NCI-H69 (cell line): Measurements from ENCODE around the gene ABLIM2.

Experiments
- DNase-seq: peaks from one replicate; lab custom pipeline; 2025; lab: John Stamatoyannopoulos, UW

ABLIM2 gene

DNA sequence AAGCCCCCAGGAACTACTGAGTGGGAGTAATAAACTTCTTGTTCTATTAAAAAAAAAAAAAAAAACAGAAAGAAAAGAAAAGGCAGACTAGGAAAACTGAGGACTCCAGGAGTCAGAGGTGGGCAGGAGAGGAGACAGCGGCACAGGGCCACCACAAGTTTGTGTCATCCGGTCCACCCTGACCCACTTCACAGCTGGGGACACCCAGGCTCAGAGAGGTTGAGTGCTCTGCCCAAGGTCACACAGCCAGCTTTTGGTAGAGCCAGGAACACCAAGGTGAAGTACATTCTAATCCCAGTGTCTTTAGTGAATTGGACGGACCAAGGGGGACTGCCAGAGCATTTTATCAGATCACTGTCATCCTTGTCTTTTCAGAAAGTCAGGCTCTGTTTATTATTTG is 16.4 kb upstream of the ABLIM2 start:
- no peak for DNase-seq

DNA sequence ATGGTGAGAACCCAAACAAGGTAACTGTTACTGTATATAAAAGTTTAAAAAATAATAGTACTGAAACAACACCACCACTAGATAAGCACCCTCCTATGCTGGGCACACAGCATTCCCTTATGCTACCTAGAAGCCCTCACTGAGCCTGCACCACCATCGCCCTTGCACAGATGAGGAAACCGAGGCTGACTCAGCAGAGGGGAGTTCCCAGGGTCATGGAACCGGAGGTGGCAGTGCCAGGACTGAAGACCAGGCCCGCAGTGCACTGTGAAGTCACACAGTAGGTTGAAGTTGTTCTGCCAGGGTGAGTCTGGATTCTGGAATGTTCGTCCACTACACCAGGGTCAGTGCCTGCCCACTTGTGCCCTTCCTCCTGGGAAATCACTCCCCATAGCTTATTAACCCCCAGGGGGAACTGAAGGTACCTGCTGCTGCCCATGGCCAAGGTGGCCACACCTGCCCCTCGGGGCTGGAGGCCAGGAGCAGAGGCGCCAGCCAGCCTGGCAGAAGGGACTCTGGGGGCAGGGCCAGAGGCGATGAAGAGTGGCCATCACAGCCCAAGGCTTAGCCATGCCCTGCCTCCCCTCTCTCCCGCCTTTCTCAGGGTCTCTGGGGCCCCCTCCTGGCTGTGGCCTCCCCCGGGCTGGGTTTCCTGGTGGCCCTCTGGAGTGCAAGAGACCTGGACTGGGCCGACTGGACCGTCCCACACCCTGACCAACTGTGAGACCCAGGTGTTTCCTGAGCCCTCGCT is 15.1 kb upstream of the ABLIM2 start:
- no peak for DNase-seq

DNA sequence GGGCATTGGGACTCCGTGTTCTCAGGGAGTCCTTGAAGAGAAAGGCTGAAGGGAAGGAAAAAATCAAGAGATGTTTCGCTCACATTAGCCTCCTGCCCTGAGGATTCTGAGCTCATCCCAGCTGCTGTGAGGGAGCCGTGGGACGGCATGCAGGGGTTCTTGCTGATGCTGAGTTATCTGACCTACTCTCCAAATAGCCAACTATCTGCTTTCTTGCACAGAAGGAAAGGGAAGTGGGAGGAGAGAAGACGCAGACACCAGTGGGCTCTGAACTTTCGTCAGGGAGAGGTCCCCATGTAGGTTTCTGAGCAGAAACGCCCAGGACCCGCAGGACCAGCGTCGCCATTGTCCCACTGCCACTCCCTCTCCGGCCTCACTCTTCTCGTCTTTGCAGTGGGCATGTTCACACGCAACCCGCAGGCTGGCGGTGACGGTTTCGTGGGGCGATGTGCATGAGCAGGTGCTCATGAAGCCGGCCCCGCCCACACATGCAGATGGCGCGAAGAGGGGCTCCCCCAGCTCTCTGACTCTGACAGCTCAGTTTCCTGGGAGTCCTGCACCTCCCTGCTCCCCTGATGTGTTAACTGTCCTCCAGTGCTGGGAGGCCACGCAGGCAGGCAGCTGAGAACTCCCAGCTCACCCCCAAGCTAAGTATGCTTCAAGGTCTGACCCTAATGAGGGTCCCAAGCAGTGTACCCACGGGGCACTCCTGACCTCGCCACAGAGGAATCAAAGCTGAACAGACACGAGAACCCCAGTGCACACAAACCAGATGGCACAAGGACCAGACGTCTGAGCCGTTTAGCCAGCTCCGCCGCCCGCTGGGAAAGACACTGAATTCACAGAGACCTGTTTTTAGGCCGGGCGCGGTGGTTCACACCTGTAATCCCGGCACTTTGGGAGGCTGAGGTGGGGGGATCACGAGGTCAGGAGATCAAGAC is 13.6 kb upstream of the ABLIM2 start:
- DNase-seq = no peak

DNA sequence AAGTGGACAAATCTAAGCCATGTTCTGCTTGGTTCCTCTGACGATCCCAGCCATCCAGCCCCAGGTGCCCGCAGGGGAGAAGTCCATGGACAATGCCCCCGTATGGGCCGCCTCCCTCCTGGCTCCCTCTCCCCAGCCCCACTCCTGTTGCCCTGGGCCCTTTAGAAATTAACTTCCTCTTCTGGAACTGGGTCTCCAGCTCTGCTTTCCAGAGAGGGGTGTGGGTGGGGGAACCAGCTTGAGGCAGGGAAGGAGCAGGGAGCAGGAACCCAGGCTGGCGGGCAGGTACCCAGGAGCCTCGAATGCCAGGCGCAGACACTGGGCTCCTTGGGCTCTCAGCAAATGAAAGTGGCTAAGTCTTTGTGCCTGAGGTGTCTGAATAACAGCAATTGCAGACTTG is 12.7 kb upstream of the ABLIM2 start:
- DNase-seq = no peak

DNA sequence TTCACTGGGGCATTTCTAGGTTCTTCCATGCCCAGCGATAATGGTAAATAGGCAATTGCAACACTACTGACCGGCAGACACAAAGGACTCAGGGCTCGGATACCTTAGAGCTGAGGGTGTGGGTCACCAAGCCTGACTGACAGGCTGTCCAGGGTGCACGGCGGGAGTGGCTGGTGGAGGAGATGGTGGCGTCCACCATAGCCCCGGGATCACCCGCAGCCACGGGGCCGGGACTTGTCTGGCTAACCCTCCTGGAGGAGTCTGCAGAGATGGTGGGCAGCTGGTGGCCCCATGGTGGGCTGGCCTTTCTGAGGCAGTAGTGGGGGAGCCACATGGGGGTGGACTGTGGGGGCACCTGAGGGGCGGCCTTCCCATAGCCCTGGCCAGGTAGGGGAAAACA is 11.7 kb upstream of the ABLIM2 start:
- no peak for DNase-seq

DNA sequence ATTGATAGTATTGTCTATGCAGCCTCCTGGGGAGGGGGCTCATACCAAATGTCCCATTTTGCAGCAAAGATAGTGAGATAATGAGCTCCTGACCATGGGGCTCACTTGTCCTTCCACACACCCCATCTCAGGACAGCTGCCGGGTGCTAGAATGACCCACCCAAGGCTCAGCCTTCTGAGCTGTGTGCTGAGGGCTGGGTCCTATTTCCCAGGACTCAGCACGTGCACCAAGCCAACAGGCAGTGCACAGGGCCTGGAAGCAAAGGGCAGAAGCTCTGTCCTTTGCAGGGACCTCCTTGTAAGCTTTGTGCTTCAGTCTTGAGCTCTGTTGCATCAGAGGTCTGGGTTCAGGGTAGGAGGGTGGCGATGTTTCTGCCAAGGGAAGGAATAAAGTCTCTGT is 11.2 kb upstream of the ABLIM2 start:
- DNase-seq = no peak

DNA sequence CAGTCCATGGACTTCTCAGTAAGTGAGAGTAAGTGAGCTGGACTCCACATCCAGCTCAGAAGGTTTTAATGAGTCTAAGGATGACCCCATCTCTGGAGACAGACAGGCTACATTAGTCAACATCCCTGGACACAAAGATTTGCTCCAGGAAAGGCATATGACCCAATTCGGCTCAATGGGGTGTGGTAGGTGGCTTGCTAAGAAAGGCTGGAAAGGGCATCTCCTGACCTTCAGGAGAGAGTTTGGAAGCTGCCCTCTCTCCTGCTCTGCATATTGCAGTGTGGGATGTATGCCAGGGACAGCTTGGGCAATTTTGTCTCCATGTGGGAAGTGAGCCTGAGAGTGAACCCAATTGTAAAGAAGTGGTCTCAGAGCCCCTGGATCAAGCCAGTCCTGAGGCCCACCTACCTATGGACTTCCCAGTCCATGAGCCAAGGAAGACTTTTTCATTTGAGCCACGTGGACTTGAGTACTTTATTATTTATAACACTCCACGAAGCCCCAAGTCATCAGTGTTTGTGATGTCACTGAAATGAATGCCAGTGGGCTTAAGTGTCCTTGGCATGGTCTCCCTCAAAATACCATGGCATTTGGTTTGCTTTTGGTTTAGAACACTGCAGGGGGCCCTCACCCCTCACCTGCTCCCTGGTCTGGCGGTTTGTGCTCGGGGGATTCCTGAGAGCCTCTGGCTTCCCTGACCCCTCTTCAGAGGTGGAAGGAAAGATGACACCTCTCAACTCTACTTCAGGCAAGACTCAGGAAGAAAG is 10.4 kb upstream of the ABLIM2 start:
- DNase-seq = no peak

DNA sequence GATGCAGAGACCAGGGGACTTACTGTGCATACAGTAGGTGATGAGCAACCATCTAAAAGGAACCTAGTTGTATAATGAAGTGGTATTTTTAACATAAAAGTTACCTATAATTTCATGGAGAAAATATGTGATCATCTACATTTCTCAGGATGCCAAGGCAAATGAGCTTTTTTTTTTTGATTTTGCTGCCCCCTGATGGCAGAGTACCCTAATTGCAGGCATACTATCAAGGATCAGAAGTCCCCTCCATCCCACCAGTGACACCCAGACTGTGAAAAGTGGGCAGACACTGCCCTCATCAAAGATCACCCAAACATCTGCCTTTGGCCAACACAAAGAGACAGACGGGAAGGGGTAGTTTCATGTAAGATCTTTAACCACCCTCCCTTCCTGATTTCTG is 9.6 kb upstream of the ABLIM2 start:
- DNase-seq = no peak

DNA sequence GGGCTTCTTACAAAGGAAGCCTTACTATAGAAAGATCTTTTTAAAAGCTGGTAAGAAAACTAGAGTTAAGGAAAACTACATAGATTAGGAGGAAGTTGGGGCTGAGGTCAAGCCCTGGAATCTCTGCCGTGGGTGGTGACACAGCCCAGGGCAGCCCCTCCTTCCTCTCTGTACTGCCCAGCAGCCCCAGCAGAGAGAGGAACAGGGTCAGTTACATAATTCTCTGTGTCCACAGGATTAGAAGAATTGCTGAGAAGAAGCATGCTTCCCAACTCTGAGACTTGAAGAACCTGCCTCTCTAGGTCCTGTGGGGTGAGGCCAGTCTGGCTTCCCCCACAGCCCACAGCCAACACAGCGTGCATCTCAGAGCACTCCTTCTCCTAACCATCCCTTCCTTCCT is 9.2 kb upstream of the ABLIM2 start:
- no peak for DNase-seq

DNA sequence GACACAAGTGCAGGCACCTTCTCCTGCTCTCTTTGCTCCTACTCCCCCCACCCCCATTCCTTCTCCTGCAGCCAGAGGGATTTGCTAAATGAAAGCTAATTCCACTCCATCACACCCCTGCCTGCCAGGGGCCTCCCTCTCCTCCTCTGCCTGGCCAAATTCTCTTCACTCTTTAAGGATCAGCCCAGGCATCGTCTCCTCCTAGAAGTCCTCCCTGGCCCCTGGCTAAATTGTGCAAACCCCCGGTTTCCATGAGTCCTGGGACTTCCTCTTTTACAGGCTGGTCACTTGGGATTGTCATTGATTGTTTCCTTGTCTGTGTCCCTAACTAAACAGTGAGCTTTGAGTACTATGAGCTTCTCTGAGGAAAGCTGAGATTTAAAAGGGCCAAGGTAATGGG is 8.7 kb upstream of the ABLIM2 start:
- no peak for DNase-seq

DNA sequence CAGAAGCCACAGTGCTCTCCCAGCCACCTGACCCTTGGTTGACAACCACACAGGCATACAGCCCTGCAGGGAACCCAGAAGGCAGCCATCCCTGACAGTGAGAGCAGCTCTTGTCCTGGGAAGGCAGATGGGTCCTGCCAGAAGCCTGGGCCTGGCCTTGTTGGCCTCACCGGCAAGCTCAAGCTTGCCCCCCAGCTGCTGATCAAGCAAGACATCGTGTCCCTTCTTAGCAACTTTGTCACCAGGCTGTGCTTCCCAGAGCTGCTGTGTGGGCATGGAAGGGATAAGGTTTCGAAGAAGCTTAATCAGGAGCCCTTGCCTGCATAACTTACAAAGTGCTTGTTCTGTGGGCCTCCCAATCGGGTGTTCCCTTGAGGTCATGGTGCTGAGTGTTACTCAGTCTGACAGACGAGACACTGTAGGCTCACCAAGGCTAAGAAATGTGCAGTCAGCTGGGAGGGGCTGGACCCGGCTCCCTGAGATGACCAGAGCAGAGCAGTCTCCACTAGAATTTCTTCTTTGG is 6.8 kb upstream of the ABLIM2 start:
- DNase-seq = no peak

DNA sequence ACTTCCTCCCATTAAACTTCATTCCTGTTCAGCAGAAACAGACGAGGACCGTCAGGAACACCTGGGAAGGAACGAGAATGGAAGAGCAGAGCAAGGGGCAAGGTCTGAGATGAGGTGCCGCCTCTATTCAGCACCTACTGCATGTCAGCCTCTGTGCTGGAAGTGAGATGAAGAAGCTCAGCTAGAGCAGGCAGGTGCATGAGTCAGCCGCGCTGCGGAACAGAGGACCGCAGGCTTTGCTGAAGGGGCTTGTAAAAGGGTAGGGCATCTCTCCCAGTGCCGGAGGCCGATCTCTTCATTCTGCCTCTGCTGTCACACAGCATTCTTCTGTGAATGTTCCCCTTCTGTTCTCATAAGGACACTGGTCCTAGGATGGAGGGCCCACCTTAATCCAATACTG is 6.1 kb upstream of the ABLIM2 start:
- DNase-seq = no peak

DNA sequence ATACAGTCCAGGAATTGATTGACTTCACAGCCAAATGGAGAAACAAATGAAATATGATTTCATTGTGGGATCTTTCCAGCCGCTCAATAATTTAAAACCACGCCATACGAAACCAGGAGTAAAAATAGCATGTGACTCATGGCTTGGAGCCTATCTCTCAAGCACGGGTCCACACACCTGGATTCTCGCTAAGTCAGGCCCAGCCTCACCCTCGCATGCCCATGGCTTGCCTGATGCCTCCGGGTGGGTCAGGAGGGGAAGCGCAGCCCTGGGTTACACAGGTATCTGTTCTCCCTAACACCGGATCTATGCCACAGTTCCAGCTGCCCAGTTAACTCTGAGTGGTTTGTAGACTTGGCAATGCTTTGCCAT is 5.6 kb upstream of the ABLIM2 start:
- no peak for DNase-seq

DNA sequence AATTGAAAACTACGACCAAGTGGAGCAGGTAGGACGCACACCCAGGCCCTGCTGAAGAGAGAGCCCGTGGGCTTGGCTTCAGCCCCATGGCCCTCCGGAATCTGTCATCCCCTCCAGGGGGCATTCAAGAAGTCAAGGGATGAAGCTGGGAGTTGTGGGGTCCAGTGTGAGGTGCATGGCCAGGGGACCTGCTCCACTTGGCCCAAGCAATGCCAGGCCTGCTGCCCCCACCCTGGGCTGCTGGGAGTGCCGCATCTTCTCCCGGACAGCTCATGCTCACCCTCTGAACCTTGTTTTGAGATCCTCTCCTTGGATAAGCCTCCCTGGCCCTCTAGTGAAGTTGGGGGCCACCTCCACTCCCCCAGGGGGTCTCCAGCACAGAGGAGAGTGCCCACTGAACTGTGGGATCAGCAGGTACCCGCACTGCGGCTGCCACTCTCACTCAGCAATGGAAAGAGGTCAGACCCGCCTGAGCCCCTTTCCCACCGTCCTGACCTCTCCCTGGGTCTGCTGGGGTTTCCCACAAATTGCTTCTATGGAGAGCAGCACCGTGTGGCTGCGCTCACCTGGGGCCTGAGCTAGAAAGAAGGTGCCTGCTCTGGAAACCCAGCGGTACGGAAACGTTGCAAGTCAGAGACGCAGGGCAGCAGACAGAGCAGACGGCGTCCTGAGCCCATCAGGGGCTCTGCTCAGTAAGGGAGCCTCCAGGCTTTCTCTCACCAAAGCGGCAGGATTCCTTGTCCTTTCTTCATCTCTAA is 5.0 kb upstream of the ABLIM2 start:
- no peak for DNase-seq

DNA sequence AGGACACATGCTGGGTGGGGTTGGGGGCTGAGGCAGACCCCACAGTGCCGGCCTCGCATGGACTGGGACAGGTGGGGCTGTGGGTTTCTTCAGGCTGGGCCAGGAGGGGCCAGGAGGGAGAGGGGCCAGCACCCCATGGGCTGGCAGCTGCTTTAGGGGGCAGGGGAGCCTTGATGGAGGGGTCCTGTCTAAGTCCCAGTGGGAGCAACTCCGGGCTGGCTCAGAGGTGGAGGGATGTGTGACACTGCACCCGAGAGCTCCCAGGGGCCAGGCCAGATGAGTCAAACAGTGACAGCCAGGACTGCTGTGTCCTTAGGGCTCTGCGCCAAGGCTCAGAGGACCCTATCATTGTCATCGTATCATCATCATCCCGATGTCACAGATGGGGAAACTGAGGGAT is 4.4 kb upstream of the ABLIM2 start:
- DNase-seq = no peak

DNA sequence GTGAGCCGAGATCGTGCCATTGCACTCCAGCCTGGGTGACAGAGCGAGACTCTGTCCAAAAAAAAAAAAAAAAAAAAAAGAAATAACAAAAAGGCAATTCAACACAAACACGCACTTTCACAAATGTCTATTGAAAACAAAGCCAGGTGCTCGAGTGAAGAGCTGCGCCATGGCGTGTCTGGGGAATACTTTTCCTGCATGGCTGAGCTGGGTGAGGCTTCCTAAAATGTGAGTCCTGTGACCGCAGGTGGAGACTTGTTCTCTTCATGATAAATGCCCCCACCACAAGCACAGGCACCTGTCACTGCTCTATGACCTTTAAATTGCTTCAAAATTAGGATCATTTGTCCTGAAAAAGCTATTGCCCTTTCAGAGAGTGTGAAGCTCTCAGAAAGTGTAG is 4.0 kb upstream of the ABLIM2 start:
- DNase-seq = no peak

DNA sequence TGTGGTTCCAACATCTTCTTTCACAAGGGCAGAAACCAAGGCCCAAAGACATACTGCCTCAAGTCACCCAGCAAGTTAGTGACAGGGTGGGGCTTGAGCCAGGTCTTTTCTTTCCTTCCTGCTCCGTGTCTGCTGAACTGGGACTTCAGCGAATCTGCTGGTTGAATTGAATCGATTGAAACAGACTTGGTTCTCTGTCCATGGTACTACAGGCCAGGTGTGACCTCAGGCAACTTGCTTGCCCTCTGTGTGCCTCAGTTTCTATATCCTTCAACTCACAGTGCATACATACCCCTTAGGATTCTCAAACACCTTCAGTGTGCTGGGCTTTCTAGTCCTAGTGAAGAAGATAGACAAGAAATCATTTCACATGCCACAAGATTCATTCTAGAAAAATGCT is 2.0 kb upstream of the ABLIM2 start:
- DNase-seq = no peak

DNA sequence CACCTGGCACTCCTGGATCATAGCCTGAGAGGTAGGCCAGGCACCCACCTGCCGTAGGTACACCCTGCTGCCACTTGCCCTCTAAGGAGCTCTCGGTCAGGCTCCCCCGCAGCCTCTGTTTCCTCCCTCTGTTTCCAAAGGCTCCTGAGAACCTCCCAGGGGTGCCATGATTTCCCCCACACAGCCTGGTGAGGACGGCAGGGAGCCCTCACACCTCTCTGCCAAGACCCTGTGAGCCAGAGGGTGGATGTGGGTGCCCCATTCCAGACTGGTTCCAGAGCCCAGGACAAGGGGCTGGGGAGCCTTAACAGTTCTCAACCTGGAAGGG is 1.6 kb upstream of the ABLIM2 start:
- no peak for DNase-seq

DNA sequence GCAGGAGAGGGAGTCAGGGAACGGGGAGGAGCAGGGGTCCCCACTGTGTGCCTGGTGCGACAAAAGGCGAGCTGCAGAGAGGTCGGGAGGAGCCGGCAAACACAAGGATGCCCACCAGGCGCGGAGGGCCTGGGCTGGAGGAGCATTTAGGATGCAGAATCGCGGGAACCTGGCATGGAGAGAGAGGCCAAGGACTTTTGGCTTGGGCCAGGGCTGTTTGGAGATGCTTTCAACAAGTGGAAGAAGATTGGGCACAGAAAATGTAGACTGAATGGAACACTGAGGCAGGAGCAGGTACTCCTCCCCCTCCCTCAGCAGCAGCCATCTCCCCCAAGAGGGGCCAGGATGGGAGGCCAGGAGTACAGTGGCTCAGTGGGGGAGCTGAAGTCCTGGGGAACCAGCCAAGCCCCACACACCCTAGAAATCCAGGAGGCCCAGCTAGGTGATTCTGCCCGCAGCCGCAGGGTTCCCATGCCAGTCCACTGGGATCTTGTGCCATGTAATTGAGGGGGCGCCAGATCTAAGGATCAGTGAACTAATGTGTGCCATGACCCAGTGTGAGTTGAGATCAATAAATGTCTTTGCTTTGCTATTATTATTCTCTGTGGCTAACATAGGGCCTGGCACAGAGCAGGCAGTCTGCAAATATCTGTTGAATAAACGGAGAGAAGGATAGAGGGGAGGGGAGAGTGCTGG is 1.1 kb upstream of the ABLIM2 start:
- no peak for DNase-seq

DNA sequence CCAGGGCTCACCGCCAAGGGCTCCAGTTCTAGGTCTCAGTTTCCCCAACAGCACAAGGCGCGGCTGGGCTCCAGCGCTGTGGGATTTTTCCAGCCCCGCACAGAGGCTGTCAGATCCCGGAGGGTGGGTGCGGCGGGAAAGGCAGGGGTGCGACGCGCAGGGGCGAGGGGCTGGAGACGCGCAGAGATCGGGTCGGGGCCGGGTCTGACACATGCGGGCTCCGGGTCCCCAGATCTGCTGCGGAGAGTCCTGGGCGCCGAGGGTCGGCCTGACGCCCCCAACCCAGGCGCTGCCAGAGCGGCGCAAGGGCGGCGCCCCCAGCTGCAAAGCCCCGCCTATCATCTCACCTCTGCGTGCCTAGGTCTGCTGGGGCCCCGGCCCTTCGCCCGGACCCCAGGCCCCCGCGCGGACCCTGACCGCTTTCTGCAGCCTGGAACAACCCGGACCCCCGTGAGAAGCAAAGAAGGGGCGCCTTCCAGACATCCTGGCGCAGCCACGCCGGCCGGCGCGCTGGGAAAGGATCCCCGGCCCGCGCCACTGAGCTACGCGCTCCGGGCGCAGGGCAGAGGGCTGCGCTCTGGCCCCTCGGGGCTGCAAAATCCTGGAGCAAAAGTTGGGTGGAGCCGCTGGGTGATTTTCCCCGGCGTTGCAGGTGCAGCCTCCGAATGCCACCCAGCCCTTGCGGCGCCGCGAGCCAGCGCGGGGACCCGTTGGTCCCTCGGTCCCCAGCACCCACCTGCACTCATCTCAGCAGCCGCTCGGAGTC is 486 bp downstream of the ABLIM2 start:
- DNase-seq = peak; percentile 32

DNA sequence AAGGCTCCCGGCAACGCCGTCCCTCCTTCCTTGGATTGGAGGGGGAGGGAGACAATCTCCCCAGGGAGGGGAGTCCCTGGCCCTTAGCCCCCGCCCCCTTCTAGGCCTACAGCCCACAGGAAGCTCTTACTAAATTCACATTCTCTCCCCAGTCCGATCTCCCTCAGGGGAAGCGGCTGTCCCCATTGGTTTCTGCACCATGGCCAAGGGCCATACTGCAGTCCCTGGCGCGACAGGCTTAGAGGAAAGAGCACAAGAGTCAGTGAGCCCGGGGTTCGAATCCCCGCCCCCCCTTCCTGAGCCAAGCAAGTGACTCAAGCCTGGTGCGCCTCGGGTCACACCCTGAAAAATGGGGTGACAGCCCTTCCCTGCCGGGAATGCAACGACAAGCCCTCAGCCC is 1.1 kb downstream of the ABLIM2 start:
- DNase-seq = peak; percentile 81
